Measurements from ENCODE around the gene SEMA6C.
A peak's percentile ranks its signal among the peaks of the same experiment; 100 is the strongest.

Gene SEMA6C

DNA sequence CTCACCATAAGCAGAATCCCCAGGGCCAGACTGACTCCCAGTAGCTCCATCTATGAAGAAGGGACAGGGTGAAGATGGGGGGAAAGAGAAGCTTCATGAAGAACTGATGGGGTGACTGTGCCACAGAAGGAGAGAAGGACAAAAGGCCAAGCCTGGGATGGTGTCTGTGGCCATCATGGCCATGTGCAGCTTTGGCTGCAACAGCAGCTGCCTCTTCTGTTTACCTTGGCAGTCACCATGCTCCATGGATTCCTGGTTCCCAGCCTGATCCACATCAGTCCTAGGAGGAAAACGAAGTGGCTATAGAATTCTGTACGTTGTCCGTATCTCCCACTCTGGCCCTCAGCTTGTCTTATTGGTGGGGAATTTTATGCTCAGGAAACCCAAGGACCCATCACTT is 12.0 kb downstream of the SEMA6C start:
- no peak overlapping the region for H3K27ac ChIP-seq (ENCODE audit: low read depth, low read length)
- H3K4me3 ChIP-seq (ENCODE audit: low read length), result no peak overlapping the region
- H3K4me1 ChIP-seq (ENCODE audit: control insufficient read depth, insufficient read depth, low read length), result no peaks in the 10 kb centered on the region
- no peaks in the 10 kb centered on the region for H3K27me3 ChIP-seq (ENCODE audit: control insufficient read depth, insufficient read depth, low read length)
- no peak overlapping the region for H3K9ac ChIP-seq (ENCODE audit: low read length)
- no peaks in the 10 kb centered on the region for H3K36me3 ChIP-seq (ENCODE audit: control insufficient read depth, insufficient read depth, low read length)

GRCh38 chr1:151133018-151133806 is 13.2 kb downstream of the SEMA6C start:
- Histone ChIP-seq H3K9ac (ENCODE audit: low read length) (no peak overlapping the region), H3K4me3 (ENCODE audit: low read length) (no peak overlapping the region), H3K36me3 (ENCODE audit: control insufficient read depth, insufficient read depth, low read length) (no peaks in the 10 kb centered on the region)

GRCh38 chr1:151132335-151133017 is 14.0 kb downstream of the SEMA6C start:
- no peaks in the 10 kb centered on the region for H3K27me3 ChIP-seq (ENCODE audit: control insufficient read depth, insufficient read depth, low read length)
- H3K36me3 ChIP-seq (ENCODE audit: control insufficient read depth, insufficient read depth, low read length), result no peaks in the 10 kb centered on the region
- no peak overlapping the region for H3K9ac ChIP-seq (ENCODE audit: low read length)
- no peak overlapping the region for H3K27ac ChIP-seq (ENCODE audit: low read depth, low read length)
- H3K4me1 ChIP-seq (ENCODE audit: control insufficient read depth, insufficient read depth, low read length), result no peaks in the 10 kb centered on the region
- peak overlapping the region; percentile 64 for H3K4me3 ChIP-seq (ENCODE audit: low read length)

More at GRCh38 chr1:151133018-151133806, 13.2 kb downstream of the SEMA6C start:
- Histone ChIP-seq H3K4me1 (ENCODE audit: control insufficient read depth, insufficient read depth, low read length) (no peaks in the 10 kb centered on the region), H3K27ac (ENCODE audit: low read depth, low read length) (no peak overlapping the region), H3K27me3 (ENCODE audit: control insufficient read depth, insufficient read depth, low read length) (no peaks in the 10 kb centered on the region)

- Histone ChIP-seq H3K4me3 (ENCODE audit: low read length) (peak overlapping the region; percentile 64), H3K9ac (ENCODE audit: low read length) (peak overlapping the region; percentile 30), H3K36me3 (ENCODE audit: control insufficient read depth, insufficient read depth, low read length) (no peaks in the 10 kb centered on the region), H3K4me1 (ENCODE audit: control insufficient read depth, insufficient read depth, low read length) (no peaks in the 10 kb centered on the region), H3K27me3 (ENCODE audit: control insufficient read depth, insufficient read depth, low read length) (no peaks in the 10 kb centered on the region), H3K27ac (ENCODE audit: low read depth, low read length) (peak overlapping the region; percentile 50)
Observed at GRCh38 chr1:151131701-151132334, 14.6 kb downstream of the SEMA6C start.

DNA sequence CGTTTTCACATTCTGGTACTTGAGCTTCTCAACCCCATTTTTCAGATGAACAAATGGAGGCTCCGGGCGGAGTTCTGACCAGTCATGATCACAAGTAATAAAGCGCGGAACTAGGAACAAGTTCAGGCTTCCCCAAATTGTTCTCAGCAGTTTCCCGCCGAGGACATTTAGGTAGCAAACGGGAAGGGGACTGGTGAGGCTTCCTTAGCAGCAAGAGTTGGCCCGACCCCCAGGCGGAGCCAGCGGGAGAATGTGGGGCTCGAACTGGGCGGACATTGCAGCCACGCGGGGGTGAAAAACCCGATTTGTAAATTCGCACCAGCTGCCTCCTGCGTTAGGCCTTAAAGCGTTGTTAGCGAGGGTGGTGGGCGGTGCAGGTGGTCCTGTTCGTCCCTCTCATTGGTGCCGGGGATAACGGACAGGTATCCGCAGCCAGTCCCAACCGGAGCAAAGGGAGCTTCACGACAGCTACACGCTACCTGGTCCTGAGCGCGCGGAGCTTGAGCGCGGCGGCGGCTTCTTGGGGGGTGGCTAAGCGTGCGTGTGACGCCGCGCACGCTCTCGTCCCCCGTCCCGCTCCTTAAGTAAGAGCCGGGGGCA is 15.3 kb downstream of the SEMA6C start:
- H3K27ac ChIP-seq (ENCODE audit: low read depth, low read length), result peak overlapping the region; percentile 50
- no peaks in the 10 kb centered on the region for H3K36me3 ChIP-seq (ENCODE audit: control insufficient read depth, insufficient read depth, low read length)
- no peaks in the 10 kb centered on the region for H3K4me1 ChIP-seq (ENCODE audit: control insufficient read depth, insufficient read depth, low read length)
- no peaks in the 10 kb centered on the region for H3K27me3 ChIP-seq (ENCODE audit: control insufficient read depth, insufficient read depth, low read length)
- peak overlapping the region; percentile 30 for H3K9ac ChIP-seq (ENCODE audit: low read length)
- H3K4me3 ChIP-seq (ENCODE audit: low read length), result peak overlapping the region; percentile 64

GRCh38 chr1:151128800-151129199 is 17.6 kb downstream of the SEMA6C start:
- Histone ChIP-seq H3K27ac (ENCODE audit: low read depth, low read length) (no peak overlapping the region), H3K4me1 (ENCODE audit: control insufficient read depth, insufficient read depth, low read length) (no peaks in the 10 kb centered on the region), H3K9ac (ENCODE audit: low read length) (no peak overlapping the region), H3K36me3 (ENCODE audit: control insufficient read depth, insufficient read depth, low read length) (no peaks in the 10 kb centered on the region), H3K4me3 (ENCODE audit: low read length) (no peak overlapping the region), H3K27me3 (ENCODE audit: control insufficient read depth, insufficient read depth, low read length) (no peaks in the 10 kb centered on the region)

GRCh38 chr1:151124763-151125403 is 21.5 kb downstream of the SEMA6C start:
- no peaks in the 10 kb centered on the region for H3K27me3 ChIP-seq (ENCODE audit: control insufficient read depth, insufficient read depth, low read length)
- H3K27ac ChIP-seq (ENCODE audit: low read depth, low read length), result no peak overlapping the region
- H3K4me3 ChIP-seq (ENCODE audit: low read length), result no peak overlapping the region
- H3K36me3 ChIP-seq (ENCODE audit: control insufficient read depth, insufficient read depth, low read length), result no peaks in the 10 kb centered on the region
- no peak overlapping the region for H3K9ac ChIP-seq (ENCODE audit: low read length)
- H3K4me1 ChIP-seq (ENCODE audit: control insufficient read depth, insufficient read depth, low read length), result no peaks in the 10 kb centered on the region

GRCh38 chr1:151113877-151114276 is 32.6 kb downstream of the SEMA6C start:
- H3K27me3 ChIP-seq (ENCODE audit: control insufficient read depth, insufficient read depth, low read length), result no peaks in the 10 kb centered on the region
- H3K27ac ChIP-seq (ENCODE audit: low read depth, low read length), result no peak overlapping the region
- no peak overlapping the region for H3K4me3 ChIP-seq (ENCODE audit: low read length)
- H3K36me3 ChIP-seq (ENCODE audit: control insufficient read depth, insufficient read depth, low read length), result peaks cover 7% of the 10 kb centered on the region
- no peak overlapping the region for H3K9ac ChIP-seq (ENCODE audit: low read length)
- no peaks in the 10 kb centered on the region for H3K4me1 ChIP-seq (ENCODE audit: control insufficient read depth, insufficient read depth, low read length)

DNA sequence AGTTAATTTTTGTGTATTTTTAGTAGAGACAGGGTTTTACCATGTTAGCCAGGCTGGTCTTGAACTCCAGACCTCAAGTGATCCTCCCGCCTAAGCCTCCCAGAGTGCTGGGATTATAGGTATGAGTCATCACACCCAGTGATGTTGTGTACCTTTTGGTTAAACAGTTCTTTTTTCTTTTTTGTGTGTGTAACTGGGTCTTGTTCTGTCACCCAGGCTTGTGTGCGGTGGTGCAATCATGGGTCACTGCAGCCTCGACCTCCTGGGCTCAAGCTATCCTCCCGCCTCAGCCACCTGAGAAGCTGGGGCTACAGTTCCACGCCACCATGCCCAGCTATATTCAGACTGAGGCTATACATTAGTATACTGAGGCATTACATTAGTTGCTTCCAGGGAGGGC is 38.1 kb downstream of the SEMA6C start:
- Histone ChIP-seq H3K27ac (ENCODE audit: low read depth, low read length) (no peak overlapping the region), H3K27me3 (ENCODE audit: control insufficient read depth, insufficient read depth, low read length) (no peaks in the 10 kb centered on the region), H3K4me3 (ENCODE audit: low read length) (no peak overlapping the region), H3K4me1 (ENCODE audit: control insufficient read depth, insufficient read depth, low read length) (no peaks in the 10 kb centered on the region), H3K9ac (ENCODE audit: low read length) (no peak overlapping the region), H3K36me3 (ENCODE audit: control insufficient read depth, insufficient read depth, low read length) (peaks cover 3% of the 10 kb centered on the region)

DNA sequence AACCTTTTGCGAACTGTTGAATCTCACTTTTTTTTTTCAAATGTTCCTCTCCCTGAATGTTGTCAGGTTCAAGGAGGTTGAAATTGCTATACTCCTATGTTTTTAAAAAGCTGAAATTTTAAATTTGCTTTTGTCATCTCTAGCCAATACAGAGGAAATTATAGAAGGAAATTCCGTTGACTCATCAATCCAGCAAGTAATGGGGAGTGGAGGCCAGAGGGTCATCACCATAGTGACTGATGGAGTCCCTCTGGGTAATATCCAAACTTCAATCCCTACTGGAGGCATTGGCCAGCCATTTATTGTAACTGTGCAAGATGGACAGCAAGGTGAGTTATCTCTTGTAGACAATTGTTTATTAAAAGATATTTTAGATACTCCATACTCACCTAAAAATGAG is 39.5 kb downstream of the SEMA6C start:
- no peak overlapping the region for H3K4me3 ChIP-seq (ENCODE audit: low read length)
- H3K9ac ChIP-seq (ENCODE audit: low read length), result no peak overlapping the region
- peaks cover 3% of the 10 kb centered on the region for H3K36me3 ChIP-seq (ENCODE audit: control insufficient read depth, insufficient read depth, low read length)
- no peaks in the 10 kb centered on the region for H3K27me3 ChIP-seq (ENCODE audit: control insufficient read depth, insufficient read depth, low read length)
- H3K27ac ChIP-seq (ENCODE audit: low read depth, low read length), result no peak overlapping the region
- H3K4me1 ChIP-seq (ENCODE audit: control insufficient read depth, insufficient read depth, low read length), result no peaks in the 10 kb centered on the region

DNA sequence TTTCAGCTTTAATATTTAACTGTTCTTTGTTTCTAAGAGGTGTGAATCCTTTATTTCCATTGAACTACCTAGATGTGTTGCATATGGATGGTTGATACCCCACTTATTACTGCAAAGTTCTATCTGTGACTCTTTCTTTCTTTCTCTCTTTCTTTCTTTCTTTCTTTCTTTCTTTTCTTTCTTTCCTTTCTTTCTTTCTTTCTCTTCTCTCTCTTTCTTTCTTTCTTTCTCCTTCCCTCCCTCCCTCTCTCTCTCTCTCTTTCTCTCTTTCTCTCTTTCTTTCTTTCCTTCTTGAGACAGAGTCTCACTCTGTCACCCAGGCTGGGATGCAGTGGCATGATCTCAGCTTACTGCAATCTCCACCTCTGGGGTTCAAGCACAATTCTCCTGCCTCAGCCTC is 41.8 kb downstream of the SEMA6C start:
- peaks cover 3% of the 10 kb centered on the region for H3K36me3 ChIP-seq (ENCODE audit: control insufficient read depth, insufficient read depth, low read length)
- no peak overlapping the region for H3K27ac ChIP-seq (ENCODE audit: low read depth, low read length)
- H3K4me3 ChIP-seq (ENCODE audit: low read length), result no peak overlapping the region
- no peaks in the 10 kb centered on the region for H3K4me1 ChIP-seq (ENCODE audit: control insufficient read depth, insufficient read depth, low read length)
- no peaks in the 10 kb centered on the region for H3K27me3 ChIP-seq (ENCODE audit: control insufficient read depth, insufficient read depth, low read length)
- H3K9ac ChIP-seq (ENCODE audit: low read length), result no peak overlapping the region

- Histone ChIP-seq H3K36me3 (ENCODE audit: control insufficient read depth, insufficient read depth, low read length) (no peaks in the 10 kb centered on the region), H3K27me3 (ENCODE audit: control insufficient read depth, insufficient read depth, low read length) (no peaks in the 10 kb centered on the region), H3K4me1 (ENCODE audit: control insufficient read depth, insufficient read depth, low read length) (no peaks in the 10 kb centered on the region), H3K4me3 (ENCODE audit: low read length) (no peak overlapping the region), H3K9ac (ENCODE audit: low read length) (no peak overlapping the region), H3K27ac (ENCODE audit: low read depth, low read length) (no peak overlapping the region)
Observed at GRCh38 chr1:151098126-151098525, 48.3 kb downstream of the SEMA6C start.
